Cardiac muscle cell (in vitro differentiated cells and primary cell): ENCODE data around the gene CCSER2. TPM values are rescaled to one million over a fixed set of nuclear protein-coding genes. Genes with fewer than 3 reads are reported as not detected.

Experiments used
- DNase-seq, 2 donors: peaks; one replicate each; pipeline versions ENCODE4 v3.0.0 to v3.0.0-alpha.2; 2010 to 2017; ENCODE audit warnings: low read depth in 1 of 2, low spot score in 1 of 2
- H3K27ac ChIP-seq: fragments of 200-600 bp; sonication (generic); 2 replicates; pipeline ENCODE4 v1.5.1; 2016
- H3K27me3 ChIP-seq: fragments of 200-600 bp; sonication (generic); 2 replicates; pipeline ENCODE4 v1.6.0; 2016; ENCODE audit warnings: control low read depth
- H3K36me3 ChIP-seq: fragments of 200-600 bp; sonication (generic); 2 replicates; pipeline ENCODE4 v1.5.1; 2016; ENCODE audit warnings: control low read depth
- H3K4me1 ChIP-seq: fragments of 200-600 bp; sonication (generic); 2 replicates; pipeline ENCODE4 v1.8.1; 2017; ENCODE audit warnings: low read depth, mild to moderate bottlenecking, mixed run types
- H3K4me3 ChIP-seq: fragments of 200-600 bp; sonication (generic); 2 replicates; pipeline ENCODE4 v1.5.1; 2016; ENCODE audit warnings: mild to moderate bottlenecking
- H3K9me3 ChIP-seq: fragments of 200-600 bp; sonication (generic); 2 replicates; pipeline ENCODE4 v1.5.1; 2017; ENCODE audit warnings: low read depth, mild to moderate bottlenecking, control low read depth
- polyA plus RNA-seq: library from polyadenylated mRNA; unstranded; fragments of >200 nt; fragmentation: Nextera tagmentation; extraction: Ambion mirVana; gene quantifications from 2 replicates; pipeline ENCODE4 v1.2.1, GENCODE V29; 2016
- total RNA-seq: library from RNA; depleted of rRNA; stranded (reverse); fragments of >200 nt; gene quantifications from 2 replicates; pipeline ENCODE4 v1.2.3, GENCODE V29; 2016
- TF ChIP-seq, protein P1 (sequence below): IDR thresholded peaks from 2 replicates; pipeline ENCODE4 v1.5.1; 2012; ENCODE audit warnings: low read depth, mild to moderate bottlenecking, low read length

Gene CCSER2
- total and polyA plus RNA-seq, 2 experiments from 2014 or later = 22.5 to 32.9 TPM

DNA sequence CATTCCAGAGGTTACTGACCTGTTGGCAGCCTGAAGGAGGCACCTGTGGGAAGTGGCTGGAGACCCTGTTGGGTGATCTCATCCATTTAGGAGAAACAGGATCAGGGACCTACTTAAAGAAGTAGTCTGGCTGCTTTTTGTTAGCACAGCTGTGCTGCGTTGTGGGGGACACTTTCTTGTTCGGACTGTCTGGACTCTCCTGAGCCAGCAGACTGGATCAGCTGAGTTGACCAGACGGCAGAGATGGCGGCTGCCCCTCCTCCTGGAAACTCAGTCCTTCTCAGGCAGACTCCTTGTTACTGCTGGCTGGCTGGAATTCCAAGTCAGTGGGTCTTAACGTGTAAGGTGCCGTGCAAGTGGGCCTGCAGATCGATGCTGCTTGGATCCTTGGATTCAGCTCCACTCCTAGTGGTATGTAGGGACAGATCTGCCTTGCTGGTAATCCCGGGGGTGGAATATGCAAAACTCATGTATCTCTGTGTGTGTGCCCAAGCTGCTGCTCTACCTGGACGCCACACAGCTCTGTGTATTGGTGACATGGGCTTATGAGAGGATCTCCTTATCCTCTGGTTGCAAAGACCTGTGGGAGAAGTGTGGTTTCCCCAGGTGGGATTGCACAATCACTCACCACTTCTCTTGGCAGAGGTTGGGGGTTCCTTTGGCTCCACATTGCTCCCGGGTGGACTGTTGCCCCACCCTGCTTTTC lies 87.3 kb downstream of the CCSER2 start:
- H3K4me3 ChIP-seq = no peak overlapping the region
- TF ChIP-seq, protein P1, sequence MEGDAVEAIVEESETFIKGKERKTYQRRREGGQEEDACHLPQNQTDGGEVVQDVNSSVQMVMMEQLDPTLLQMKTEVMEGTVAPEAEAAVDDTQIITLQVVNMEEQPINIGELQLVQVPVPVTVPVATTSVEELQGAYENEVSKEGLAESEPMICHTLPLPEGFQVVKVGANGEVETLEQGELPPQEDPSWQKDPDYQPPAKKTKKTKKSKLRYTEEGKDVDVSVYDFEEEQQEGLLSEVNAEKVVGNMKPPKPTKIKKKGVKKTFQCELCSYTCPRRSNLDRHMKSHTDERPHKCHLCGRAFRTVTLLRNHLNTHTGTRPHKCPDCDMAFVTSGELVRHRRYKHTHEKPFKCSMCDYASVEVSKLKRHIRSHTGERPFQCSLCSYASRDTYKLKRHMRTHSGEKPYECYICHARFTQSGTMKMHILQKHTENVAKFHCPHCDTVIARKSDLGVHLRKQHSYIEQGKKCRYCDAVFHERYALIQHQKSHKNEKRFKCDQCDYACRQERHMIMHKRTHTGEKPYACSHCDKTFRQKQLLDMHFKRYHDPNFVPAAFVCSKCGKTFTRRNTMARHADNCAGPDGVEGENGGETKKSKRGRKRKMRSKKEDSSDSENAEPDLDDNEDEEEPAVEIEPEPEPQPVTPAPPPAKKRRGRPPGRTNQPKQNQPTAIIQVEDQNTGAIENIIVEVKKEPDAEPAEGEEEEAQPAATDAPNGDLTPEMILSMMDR = no peak
- H3K27me3 ChIP-seq = no peaks in the 10 kb centered on the region
- H3K27ac ChIP-seq = no peak overlapping the region
- H3K36me3 ChIP-seq = no peaks in the 10 kb centered on the region
- H3K9me3 ChIP-seq = no peaks in the 10 kb centered on the region
- H3K4me1 ChIP-seq = no peaks in the 10 kb centered on the region
- DNase-seq = peak in 1 of 2 donors; percentile 24

DNA sequence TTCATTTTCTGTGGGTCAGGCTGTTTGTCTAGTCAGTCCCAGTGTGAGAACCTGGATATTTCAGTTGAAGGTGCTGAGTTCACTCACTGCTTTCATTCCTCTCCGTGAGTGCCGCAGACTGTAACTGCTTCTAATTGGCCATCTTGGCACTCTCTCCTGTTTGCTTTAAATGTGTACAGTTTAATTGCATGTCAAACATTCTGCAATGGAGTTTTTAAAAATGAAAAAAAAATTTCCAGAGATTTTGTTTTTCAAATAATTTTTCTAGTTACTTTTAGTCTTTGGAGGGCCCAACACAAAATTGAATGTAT lies 87.8 kb downstream of the CCSER2 start:
- H3K4me3 ChIP-seq = no peak overlapping the region
- H3K9me3 ChIP-seq = no peaks in the 10 kb centered on the region
- H3K4me1 ChIP-seq = no peaks in the 10 kb centered on the region
- TF ChIP-seq, protein P1 = no peak
- H3K27ac ChIP-seq = no peak overlapping the region
- H3K36me3 ChIP-seq = no peaks in the 10 kb centered on the region
- DNase-seq = no peak
- no peaks in the 10 kb centered on the region for H3K27me3 ChIP-seq

DNA sequence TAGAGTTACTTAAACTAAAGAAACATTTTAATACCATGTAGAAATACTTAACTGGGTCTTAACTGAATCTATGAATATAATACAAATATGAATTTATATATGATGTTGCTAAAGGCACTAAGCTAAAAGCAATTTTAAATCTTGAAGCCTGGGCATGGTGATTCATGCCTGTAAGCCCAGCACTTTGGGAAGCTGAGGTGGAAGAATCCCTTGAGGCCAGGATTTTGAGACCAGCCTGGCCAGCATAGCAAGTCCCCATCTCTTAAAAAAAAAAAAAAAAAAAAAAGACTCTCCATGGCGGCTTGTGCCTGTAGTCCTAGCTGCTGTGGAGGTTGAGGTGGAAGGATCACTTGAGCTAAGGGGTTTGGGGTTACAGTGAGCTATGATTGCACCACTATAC lies 95.3 kb downstream of the CCSER2 start:
- H3K36me3 ChIP-seq = no peaks in the 10 kb centered on the region
- DNase-seq = no peak
- H3K9me3 ChIP-seq = no peaks in the 10 kb centered on the region
- H3K27ac ChIP-seq = no peak overlapping the region
- TF ChIP-seq, protein P1 = no peak
- H3K4me3 ChIP-seq = no peak overlapping the region
- H3K4me1 ChIP-seq = peaks cover 11% of the 10 kb centered on the region
- H3K27me3 ChIP-seq = no peaks in the 10 kb centered on the region

DNA sequence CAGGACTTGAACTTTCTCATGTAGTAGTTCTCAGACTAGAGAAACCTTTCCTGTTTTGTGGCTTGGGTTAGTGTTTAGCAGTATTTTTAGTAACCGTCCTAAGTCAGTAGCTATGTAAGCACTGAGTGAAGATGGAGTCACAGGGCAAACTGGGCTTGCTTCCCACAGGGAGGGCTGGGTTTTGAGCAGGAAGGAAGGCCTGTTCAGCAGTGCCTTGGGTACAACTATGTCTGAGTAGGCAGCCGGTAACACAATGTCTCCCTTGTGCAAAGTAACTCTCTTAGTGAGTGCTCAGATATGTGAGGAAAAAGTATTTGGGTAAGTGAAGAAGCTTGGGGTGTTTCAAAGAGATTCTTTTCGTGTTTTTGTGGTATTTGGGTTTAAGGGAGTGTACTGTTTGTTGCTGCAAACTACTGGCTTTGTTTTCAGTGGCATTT lies 96.4 kb downstream of the CCSER2 start:
- peak overlapping the region; percentile 90 for H3K27ac ChIP-seq
- no peak overlapping the region for H3K4me3 ChIP-seq

DNA sequence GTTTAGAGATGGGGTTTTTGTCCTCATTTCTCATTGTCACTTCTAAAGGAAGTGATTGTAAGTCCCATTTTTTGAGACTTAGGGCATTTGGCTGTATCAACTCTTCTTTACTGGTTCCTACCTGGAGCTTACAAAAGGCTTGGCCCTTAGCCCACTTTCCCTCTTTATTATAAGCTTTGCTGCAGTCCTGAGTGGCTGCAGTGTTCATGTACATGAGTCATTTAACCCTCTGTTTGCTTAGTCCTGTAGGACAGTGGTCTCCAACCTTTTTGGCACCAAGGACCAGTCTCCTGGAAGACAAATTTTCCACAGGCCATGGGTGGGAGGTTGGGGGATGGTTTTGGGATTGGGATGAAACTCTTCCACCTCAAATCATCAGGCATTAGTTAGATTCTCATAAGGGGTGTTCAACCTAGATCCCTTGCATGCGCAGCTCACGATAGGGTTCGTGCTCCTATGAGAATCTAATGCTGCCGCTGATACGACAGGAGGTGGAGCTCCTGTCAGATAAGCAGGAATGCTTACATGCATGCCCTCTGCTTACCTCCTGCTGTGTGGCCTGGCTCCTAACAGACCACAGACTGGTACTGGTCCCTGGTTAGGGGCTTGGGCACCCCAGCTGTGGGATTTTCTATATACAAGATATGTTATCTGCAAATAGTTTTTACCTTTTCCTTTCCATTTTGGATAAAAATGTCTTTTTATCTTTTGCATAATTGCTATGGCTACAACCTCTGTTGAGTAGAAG lies 99.7 kb downstream of the CCSER2 start:
- peaks cover 11% of the 10 kb centered on the region for H3K4me1 ChIP-seq
- no peak overlapping the region for H3K4me3 ChIP-seq
- no peaks in the 10 kb centered on the region for H3K36me3 ChIP-seq
- H3K9me3 ChIP-seq = no peaks in the 10 kb centered on the region
- H3K27me3 ChIP-seq = no peaks in the 10 kb centered on the region
- no peak overlapping the region for H3K27ac ChIP-seq
- peak in 1 of 2 donors; percentile 16 for DNase-seq
- TF ChIP-seq, protein P1 = no peak

More for the DNA sequence above, 96.4 kb downstream of the CCSER2 start:
- TF ChIP-seq, protein P1 = no peak
- no peaks in the 10 kb centered on the region for H3K9me3 ChIP-seq
- H3K36me3 ChIP-seq = no peaks in the 10 kb centered on the region
- H3K27me3 ChIP-seq = no peaks in the 10 kb centered on the region
- H3K4me1 ChIP-seq = peaks cover 11% of the 10 kb centered on the region
- DNase-seq = peak; percentile 70 to 96
